Trophoblast cell (in vitro differentiated cells and primary cell): ENCODE data around the gene KREMEN2.

ENCODE experiments used
- DNase-seq, 2 donors: peaks; one replicate each; pipeline ENCODE4 v3.0.0-alpha.2; 2016
- H2AFZ ChIP-seq: 2 replicates; pipeline ENCODE4 v1.6.1; 2013; ENCODE audit warnings: low read length, moderate library complexity, mild to moderate bottlenecking; ENCODE audit not compliant: insufficient read depth, poor library complexity
- H2AK5ac ChIP-seq: 2 replicates; pipeline ENCODE4 v1.6.1; 2013; ENCODE audit warnings: mild to moderate bottlenecking, low read length
- H2BK120ac ChIP-seq: 2 replicates; pipeline ENCODE4 v1.6.1; 2013; ENCODE audit warnings: low read length, mild to moderate bottlenecking, moderate library complexity; ENCODE audit not compliant: insufficient read depth, poor library complexity
- H2BK12ac ChIP-seq: 2 replicates; pipeline ENCODE4 v1.6.1; 2013; ENCODE audit warnings: mild to moderate bottlenecking, low read length, moderate library complexity
- H2BK5ac ChIP-seq: 2 replicates; pipeline ENCODE4 v1.6.1; 2013; ENCODE audit warnings: low read length, low read depth, moderate library complexity, mild to moderate bottlenecking; ENCODE audit not compliant: poor library complexity
- H3K14ac ChIP-seq: 2 replicates; pipeline ENCODE4 v1.6.1; 2013; ENCODE audit warnings: mild to moderate bottlenecking, low read length
- H3K18ac ChIP-seq: 2 replicates; pipeline ENCODE4 v1.6.1; 2013; ENCODE audit warnings: mild to moderate bottlenecking, low read length
- H3K23ac ChIP-seq: 2 replicates; pipeline ENCODE4 v1.6.1; 2013; ENCODE audit warnings: low read length
- H3K27ac ChIP-seq: 2 replicates; pipeline ENCODE4 v1.5.1; 2013; ENCODE audit warnings: low read depth, mild to moderate bottlenecking, inconsistent platforms, low read length, moderate library complexity
- H3K27me3 ChIP-seq: 2 replicates; pipeline ENCODE4 v1.6.1; 2013; ENCODE audit warnings: inconsistent platforms, mild to moderate bottlenecking, low read length, moderate library complexity; ENCODE audit not compliant: insufficient read depth
- H3K36me3 ChIP-seq, 2 experiments: 1 replicate in 1 of 2; 2 replicates in 1 of 2; pipeline ENCODE4 v1.6.1; 2013; ENCODE audit warnings: low read length in 2 of 2, mild to moderate bottlenecking in 2 of 2, moderate library complexity in 1 of 2; ENCODE audit not compliant: insufficient read depth in 2 of 2, control insufficient read depth in 1 of 2
- H3K4ac ChIP-seq: 2 replicates; pipeline ENCODE4 v1.6.1; 2013; ENCODE audit warnings: low read depth, mild to moderate bottlenecking, low read length, moderate library complexity
- H3K4me1 ChIP-seq, 2 experiments: 1 replicate in 1 of 2; 2 replicates in 1 of 2; pipeline ENCODE4 v1.6.1; 2013; ENCODE audit warnings: low read length in 2 of 2, mild to moderate bottlenecking in 2 of 2, moderate library complexity in 1 of 2; ENCODE audit not compliant: insufficient read depth in 2 of 2, control insufficient read depth in 1 of 2
- H3K4me2 ChIP-seq: 2 replicates; pipeline ENCODE4 v1.6.1; 2013; ENCODE audit warnings: inconsistent platforms, mild to moderate bottlenecking, low read length, moderate library complexity
- H3K4me3 ChIP-seq: 2 replicates; pipeline ENCODE4 v1.5.1; 2013; ENCODE audit warnings: mild to moderate bottlenecking, low read depth, low read length, inconsistent platforms
- H3K79me1 ChIP-seq: one replicate; pipeline ENCODE4 v1.6.1; 2013; ENCODE audit warnings: low read length
- H3K79me2 ChIP-seq: 2 replicates; pipeline ENCODE4 v1.6.1; 2013; ENCODE audit warnings: low read length, mild to moderate bottlenecking; ENCODE audit not compliant: control insufficient read depth, insufficient read depth, poor library complexity
- H3K9ac ChIP-seq: 2 replicates; pipeline ENCODE4 v1.6.1; 2013; ENCODE audit warnings: mild to moderate bottlenecking, low read length
- H3K9me3 ChIP-seq: 2 replicates; pipeline ENCODE4 v1.6.1; 2013; ENCODE audit warnings: low read depth, mild to moderate bottlenecking, control low read depth, inconsistent platforms, low read length; ENCODE audit not compliant: insufficient read depth
- H4K12ac ChIP-seq: 2 replicates; pipeline ENCODE4 v1.6.1; 2013; ENCODE audit warnings: low read depth, mild to moderate bottlenecking, low read length, moderate library complexity
- H4K8ac ChIP-seq: 2 replicates; pipeline ENCODE4 v1.6.1; 2013; ENCODE audit warnings: low read depth, mild to moderate bottlenecking, low read length, moderate library complexity
- H4K91ac ChIP-seq: one replicate; pipeline ENCODE4 v1.6.1; 2013; ENCODE audit warnings: low read depth, mild to moderate bottlenecking, low read length, moderate library complexity
- WGBS: extraction: QIAGEN DNeasy Blood & Tissue Kit; methylation state at CpG from one replicate; pipeline ENCODE4 v1.1.7; 2013; ENCODE audit warnings: missing lambda C conversion rate; ENCODE audit not compliant: insufficient read length, insufficient coverage; ENCODE audit errors: extremely low coverage; 5-methylcytosine and 5-hydroxymethylcytosine counted together

KREMEN2 gene

GRCh38 chr16:2991566-2992261, 27.6 kb downstream of the KREMEN2 start:
- H2AFZ ChIP-seq, result no peak overlapping the region
- H3K23ac ChIP-seq, result no peak overlapping the region
- H2BK12ac ChIP-seq, result no peak overlapping the region
- no peaks in the 10 kb centered on the region for H3K27me3 ChIP-seq
- H3K14ac ChIP-seq, result no peak overlapping the region
- H2BK5ac ChIP-seq, result no peak overlapping the region
- WGBS, result no CpG with 5 or more reads among the region's 12 CpGs
- H3K9ac ChIP-seq, result no peak overlapping the region
- H3K27ac ChIP-seq, result no peak overlapping the region
- H3K36me3 ChIP-seq, result no peaks in the 10 kb centered on the region
- H4K91ac ChIP-seq, result no peak overlapping the region
- no peak overlapping the region for H3K4ac ChIP-seq
- no peaks in the 10 kb centered on the region for H3K79me1 ChIP-seq
- no peak overlapping the region for H3K4me3 ChIP-seq
- no peak overlapping the region for H2AK5ac ChIP-seq
- H3K79me2 ChIP-seq, result no peaks in the 10 kb centered on the region
- H3K18ac ChIP-seq, result no peak overlapping the region
- DNase-seq, result no peak
- no peaks in the 10 kb centered on the region for H3K9me3 ChIP-seq
- no peak overlapping the region for H2BK120ac ChIP-seq
- H4K8ac ChIP-seq, result no peak overlapping the region
- H4K12ac ChIP-seq, result no peak overlapping the region
- no peak overlapping the region for H3K4me2 ChIP-seq
- peaks cover 6 to 8% of the 10 kb centered on the region in 2 experiments for H3K4me1 ChIP-seq

DNA sequence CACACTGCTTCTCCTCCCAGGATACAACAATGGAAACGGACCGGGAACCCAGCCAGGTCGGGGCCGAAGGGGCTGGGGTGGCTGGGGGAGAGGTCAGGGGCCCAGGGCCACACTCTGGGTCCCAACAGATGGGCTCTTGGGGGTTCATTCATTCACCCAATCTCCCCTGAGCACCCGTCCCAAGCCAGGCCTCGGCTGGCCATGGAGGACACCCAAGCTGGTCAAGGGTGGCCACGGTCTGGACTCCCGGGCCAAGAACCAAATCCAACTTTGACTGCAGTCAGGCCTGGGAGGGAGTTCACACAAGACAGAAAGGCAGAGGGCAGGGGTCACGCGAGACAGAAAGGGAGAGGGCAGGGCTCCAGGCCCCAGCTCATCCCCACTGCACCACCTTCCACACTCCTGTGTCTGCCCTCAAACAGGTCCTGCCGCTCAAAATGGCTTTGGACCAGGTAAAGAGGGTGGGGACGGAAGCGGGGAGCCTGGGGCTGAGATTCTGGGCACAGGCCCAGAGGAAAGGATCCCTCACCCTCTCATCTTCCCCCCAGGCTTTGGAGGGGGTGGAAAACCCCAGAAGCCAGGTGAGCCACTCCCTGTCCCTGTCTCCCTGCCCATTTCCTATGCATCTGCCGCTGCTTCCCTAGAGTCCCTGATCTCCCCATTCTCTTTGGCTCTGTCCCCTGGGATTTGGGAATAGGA, 28.5 kb downstream of the KREMEN2 start:
- WGBS, result no CpG with 5 or more reads among the region's 14 CpGs
- Histone ChIP-seq H4K12ac (no peak overlapping the region), H3K4me3 (no peak overlapping the region)

GRCh38 chr16:2996298-2996697, 32.2 kb downstream of the KREMEN2 start:
- no CpG with 5 or more reads among the region's 13 CpGs for WGBS
- no peak overlapping the region for H2AK5ac ChIP-seq
- no peak overlapping the region for H3K9ac ChIP-seq
- DNase-seq, result no peak
- H3K36me3 ChIP-seq, result no peaks in the 10 kb centered on the region
- no peaks in the 10 kb centered on the region for H3K79me2 ChIP-seq
- H4K8ac ChIP-seq, result no peak overlapping the region
- H3K14ac ChIP-seq, result no peak overlapping the region
- H3K79me1 ChIP-seq, result no peaks in the 10 kb centered on the region
- H3K4ac ChIP-seq, result no peak overlapping the region
- no peaks in the 10 kb centered on the region for H3K27me3 ChIP-seq
- no peak overlapping the region for H2BK5ac ChIP-seq
- H3K18ac ChIP-seq, result no peak overlapping the region
- no peak overlapping the region for H3K27ac ChIP-seq
- H3K4me1 ChIP-seq, result no peaks in the 10 kb centered on the region
- H2BK12ac ChIP-seq, result no peak overlapping the region
- no peak overlapping the region for H4K12ac ChIP-seq
- no peak overlapping the region for H2AFZ ChIP-seq
- H3K23ac ChIP-seq, result no peak overlapping the region
- H4K91ac ChIP-seq, result no peak overlapping the region
- no peak overlapping the region for H2BK120ac ChIP-seq
- H3K4me3 ChIP-seq, result no peak overlapping the region
- H3K4me2 ChIP-seq, result no peak overlapping the region
- no peaks in the 10 kb centered on the region for H3K9me3 ChIP-seq

More for the DNA sequence above, 28.5 kb downstream of the KREMEN2 start:
- Histone ChIP-seq H2BK120ac (no peak overlapping the region), H3K14ac (no peak overlapping the region), H3K4ac (no peak overlapping the region), H3K27ac (no peak overlapping the region), H3K18ac (no peak overlapping the region), H3K79me1 (no peaks in the 10 kb centered on the region), H2BK5ac (no peak overlapping the region), H2AFZ (no peak overlapping the region), H3K27me3 (no peaks in the 10 kb centered on the region), H3K9ac (no peak overlapping the region), H2BK12ac (no peak overlapping the region), H3K79me2 (no peaks in the 10 kb centered on the region), H3K36me3 (no peaks in the 10 kb centered on the region), H3K23ac (no peak overlapping the region), H4K8ac (no peak overlapping the region), H3K4me2 (no peak overlapping the region), H4K91ac (no peak overlapping the region), H3K9me3 (no peaks in the 10 kb centered on the region), H2AK5ac (no peak overlapping the region), H3K4me1 (peaks cover 3 to 5% of the 10 kb centered on the region in 2 experiments)
- DNase-seq, result no peak

DNA sequence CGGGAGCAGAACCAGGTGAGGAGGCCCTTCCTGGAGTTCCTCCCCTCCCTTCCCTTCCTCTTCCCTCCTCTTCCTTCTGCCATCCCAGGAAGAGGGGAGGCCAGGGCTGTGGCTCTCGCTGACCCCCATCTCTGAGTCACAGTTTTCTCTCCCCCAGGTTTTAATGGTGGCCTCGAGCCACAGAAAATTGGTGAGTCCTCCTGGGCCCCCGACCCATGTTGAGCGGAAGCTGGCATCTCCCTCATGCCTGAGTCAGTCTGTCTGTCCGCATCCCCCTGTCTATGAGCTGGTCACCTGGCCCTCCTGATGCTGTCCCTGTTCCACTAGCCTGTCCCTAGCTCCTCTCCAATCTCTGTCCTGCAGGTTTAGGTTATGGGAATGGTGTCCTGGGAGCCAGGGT, 35.9 kb downstream of the KREMEN2 start:
- Histone ChIP-seq H3K9ac (no peak overlapping the region), H2AFZ (no peak overlapping the region), H2BK12ac (no peak overlapping the region), H3K27ac (no peak overlapping the region), H4K91ac (no peak overlapping the region), H2BK5ac (no peak overlapping the region), H3K79me2 (no peaks in the 10 kb centered on the region), H3K4me1 (no peaks in the 10 kb centered on the region), H3K27me3 (no peaks in the 10 kb centered on the region), H3K14ac (no peak overlapping the region), H4K8ac (no peak overlapping the region), H2BK120ac (no peak overlapping the region), H3K23ac (no peak overlapping the region), H3K4me2 (no peak overlapping the region), H2AK5ac (no peak overlapping the region), H3K4me3 (no peak overlapping the region), H3K18ac (no peak overlapping the region), H4K12ac (no peak overlapping the region), H3K79me1 (no peaks in the 10 kb centered on the region), H3K36me3 (no peaks in the 10 kb centered on the region), H3K4ac (no peak overlapping the region), H3K9me3 (no peaks in the 10 kb centered on the region)
- no CpG with 5 or more reads among the region's 6 CpGs for WGBS
- no peak for DNase-seq
